ENCODE data around the gene LRP2.
"Not testable (repeated sequence)": the region's sequence is repeated elsewhere in the genome, so short reads cannot be mapped to it uniquely, and the experiment has no call there.

Gene LRP2

GRCh38 chr2:169339657-169340056 is 22.7 kb downstream of the LRP2 start:
- TF ChIP-seq CTCF (IDR thresholded peaks at IDR 0.05; ENCODE audit: extremely low read depth, insufficient read depth, missing control alignments) = no peak
- no peak for DNase-seq (ENCODE audit: low spot score)
- in situ Hi-C loops (cut with MboI; ENCODE audit: low pct_unique_long_range_greater_than_20kb, low sequenced_read_pairs, unreplicated experiment) = no loop called here

DNA sequence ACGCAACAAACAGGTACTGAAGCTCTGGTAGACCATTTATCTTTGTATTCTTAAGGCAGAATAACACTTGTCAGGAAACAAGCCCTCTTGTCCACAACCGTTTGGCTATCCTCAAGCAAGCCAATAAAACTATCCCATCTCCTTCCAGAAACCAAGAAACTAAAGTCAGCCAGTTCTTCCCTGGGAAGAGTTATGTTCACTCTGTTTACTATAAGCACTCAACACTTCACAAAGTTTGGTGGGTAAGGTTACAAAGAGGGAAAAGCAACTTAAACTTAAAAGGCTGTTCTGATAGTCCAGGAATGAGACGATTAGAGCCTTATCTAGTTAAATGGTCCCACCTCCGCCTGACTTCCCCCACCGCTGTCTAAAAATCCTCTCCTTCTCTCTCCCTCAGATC is 25.6 kb downstream of the LRP2 start:
- in situ Hi-C loops (cut with MboI; ENCODE audit: low pct_unique_long_range_greater_than_20kb, low sequenced_read_pairs, unreplicated experiment) = no loop called here
- TF ChIP-seq CTCF (IDR thresholded peaks at IDR 0.05; ENCODE audit: extremely low read depth, insufficient read depth, missing control alignments) = no peak
- DNase-seq (ENCODE audit: low spot score) = no peak

- DNase-seq (ENCODE audit: low spot score) = no peak
- in situ Hi-C loops (cut with MboI; ENCODE audit: low pct_unique_long_range_greater_than_20kb, low sequenced_read_pairs, unreplicated experiment) = no loop called here
- no peak for TF ChIP-seq CTCF (IDR thresholded peaks at IDR 0.05; ENCODE audit: extremely low read depth, insufficient read depth, missing control alignments)
These were observed 31.7 kb downstream of the LRP2 start for GRCh38 chr2:169330555-169331198.

DNA sequence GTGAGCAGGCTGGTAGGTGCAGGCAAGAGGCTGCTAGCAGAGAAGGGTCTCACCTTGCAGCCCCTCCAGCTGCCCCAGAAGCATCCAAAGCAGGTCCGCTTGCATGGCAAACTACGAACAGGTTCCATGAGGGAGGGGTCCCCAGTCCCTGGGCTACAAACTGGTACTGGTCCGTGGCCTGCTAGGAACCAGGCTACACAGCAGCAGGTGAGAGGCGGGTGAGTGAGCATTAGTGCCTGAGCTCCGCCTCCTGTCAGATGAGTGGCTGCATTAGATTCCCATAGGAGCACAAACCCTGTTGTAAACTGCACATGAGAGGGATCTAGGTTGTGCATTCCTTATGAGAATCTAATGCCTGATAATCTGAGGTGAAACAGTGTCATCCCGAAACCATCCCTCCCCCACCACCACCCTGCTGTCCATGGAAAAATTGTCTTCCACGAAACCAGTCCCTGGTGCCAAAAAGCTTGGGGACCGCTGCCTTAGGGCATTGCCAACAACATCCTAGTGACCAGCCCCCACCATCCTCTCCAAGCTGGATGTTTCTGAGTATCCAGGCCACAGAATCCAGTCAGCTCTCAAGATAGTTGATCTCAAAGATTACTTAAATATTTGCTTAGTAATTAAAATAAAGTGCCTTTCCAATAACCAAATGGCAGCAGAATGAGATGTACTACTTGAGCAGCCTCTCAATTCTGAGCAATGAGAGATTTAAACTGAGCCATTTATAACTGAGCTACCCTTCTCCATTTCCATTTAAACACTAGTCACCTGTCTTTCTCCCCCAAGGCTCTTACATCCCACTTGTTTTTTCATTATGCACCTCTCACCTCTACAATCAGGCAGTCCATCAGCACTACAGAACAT is 32.4 kb downstream of the LRP2 start:
- DNase-seq (ENCODE audit: low spot score) = no peak
- in situ Hi-C loops (cut with MboI; ENCODE audit: low pct_unique_long_range_greater_than_20kb, low sequenced_read_pairs, unreplicated experiment) = no loop called here
- TF ChIP-seq CTCF (IDR thresholded peaks at IDR 0.05; ENCODE audit: extremely low read depth, insufficient read depth, missing control alignments) = no peak

DNA sequence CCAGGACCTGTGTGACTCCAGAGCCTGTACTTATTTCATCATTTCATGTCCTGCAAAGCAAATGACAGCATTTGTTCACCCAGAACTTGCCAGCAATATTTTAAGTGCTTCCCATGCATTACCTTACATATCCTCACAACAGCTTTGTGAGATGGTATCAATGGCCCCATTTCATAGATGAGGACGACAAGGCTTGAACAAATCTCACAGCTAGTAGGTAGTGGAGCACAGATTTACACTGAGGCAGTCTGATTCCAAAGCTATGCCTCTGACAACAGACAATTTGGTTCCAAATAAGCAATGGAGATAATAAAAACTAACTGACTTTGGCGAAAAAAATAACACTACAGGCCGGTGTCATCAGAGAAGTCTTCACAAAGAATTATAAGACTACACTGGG is 33.5 kb downstream of the LRP2 start:
- in situ Hi-C loops (cut with MboI; ENCODE audit: low pct_unique_long_range_greater_than_20kb, low sequenced_read_pairs, unreplicated experiment) = no loop called here
- DNase-seq (ENCODE audit: low spot score) = no peak
- no peak for TF ChIP-seq CTCF (IDR thresholded peaks at IDR 0.05; ENCODE audit: extremely low read depth, insufficient read depth, missing control alignments)

- in situ Hi-C loops (cut with MboI; ENCODE audit: low pct_unique_long_range_greater_than_20kb, low sequenced_read_pairs, unreplicated experiment); DNase-seq (ENCODE audit: low spot score): not testable (repeated sequence)
These were observed 34.5 kb downstream of the LRP2 start for GRCh38 chr2:169327837-169328236.

GRCh38 chr2:169325886-169326285 is 36.4 kb downstream of the LRP2 start:
- DNase-seq (ENCODE audit: low spot score); in situ Hi-C loops (cut with MboI; ENCODE audit: low pct_unique_long_range_greater_than_20kb, low sequenced_read_pairs, unreplicated experiment): not testable (repeated sequence)

Measured in GM13977 (cell line).